Measurements from ENCODE around the gene SHISA8.
"Not testable (repeated sequence)": the region's sequence is repeated elsewhere in the genome, so short reads cannot be mapped to it uniquely, and the experiment has no call there.

SHISA8 gene

DNA sequence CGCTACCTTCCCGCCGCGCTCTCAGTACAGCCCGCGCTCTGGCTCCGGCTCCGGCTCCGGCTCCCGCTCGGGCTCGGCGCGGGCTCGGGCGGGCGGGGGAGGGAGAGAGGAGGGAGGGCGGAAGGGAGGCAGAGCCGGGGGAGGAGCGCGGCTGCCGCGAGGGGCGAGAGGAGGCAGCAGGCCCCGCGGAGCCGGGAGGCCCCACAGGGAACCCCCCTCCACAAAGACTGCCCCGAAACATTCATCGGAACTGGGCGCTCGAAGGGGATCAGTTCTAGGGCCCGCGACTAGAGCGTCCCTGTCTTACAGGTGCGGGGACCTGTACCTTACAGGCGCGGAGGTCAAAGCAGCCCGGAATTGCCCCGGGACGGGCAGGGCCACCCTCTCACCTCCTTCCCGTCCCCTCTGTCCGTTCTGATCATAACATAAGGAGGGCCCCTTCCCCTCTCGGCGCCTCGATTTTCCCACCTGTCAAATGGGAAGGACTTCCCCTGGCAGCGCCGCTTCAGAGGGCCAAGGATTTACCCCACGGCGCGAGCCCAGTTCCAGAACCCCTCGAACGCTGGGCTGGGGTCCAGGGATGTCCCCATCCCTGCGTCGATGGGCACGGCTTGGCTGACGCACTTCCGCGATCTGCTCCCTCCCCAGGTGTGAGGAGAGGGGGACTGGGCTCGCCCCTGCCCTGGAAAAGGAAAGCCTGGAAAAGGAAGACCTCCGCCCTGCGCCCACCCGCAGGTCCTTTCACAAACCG is at the start of gene SHISA8:
Gene SHISA8, minus strand, starts transcription at position 40 of the 751 bp plus-strand sequence. CDS start 407 bp downstream, outside the sequence.
- no peak for DNase-seq (ENCODE audit: low read depth)

DNA sequence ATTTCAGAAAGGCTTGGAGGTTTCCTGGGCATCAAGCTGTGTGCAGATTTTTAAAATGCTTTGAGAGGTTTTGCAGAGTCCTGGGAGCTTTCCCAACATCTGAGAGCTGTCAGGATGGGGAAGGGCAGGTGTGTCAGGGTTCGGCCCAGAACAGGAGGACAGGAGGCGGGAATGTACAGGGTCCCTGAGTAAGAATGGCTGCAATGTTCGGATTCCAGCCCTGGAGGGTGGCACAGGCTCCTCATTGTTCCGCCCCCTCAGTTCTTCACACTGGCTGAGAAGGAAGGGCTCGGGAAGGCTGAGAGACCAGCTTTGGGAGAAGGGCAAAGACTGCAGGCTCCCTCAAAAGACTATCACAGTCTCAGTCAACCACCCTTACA is 49.2 kb upstream of the SHISA8 start:
- no peak for DNase-seq (ENCODE audit: low read depth)

GRCh38 chr22:41963453-41964111 is 48.7 kb upstream of the SHISA8 start:
- peak; percentile 79 for DNase-seq (ENCODE audit: low read depth)

GRCh38 chr22:41957941-41958556 is 43.2 kb upstream of the SHISA8 start:
- DNase-seq (ENCODE audit: low read depth), result no peak

GRCh38 chr22:41952713-41953112 is 37.8 kb upstream of the SHISA8 start:
- no peak for DNase-seq (ENCODE audit: low read depth)

DNA sequence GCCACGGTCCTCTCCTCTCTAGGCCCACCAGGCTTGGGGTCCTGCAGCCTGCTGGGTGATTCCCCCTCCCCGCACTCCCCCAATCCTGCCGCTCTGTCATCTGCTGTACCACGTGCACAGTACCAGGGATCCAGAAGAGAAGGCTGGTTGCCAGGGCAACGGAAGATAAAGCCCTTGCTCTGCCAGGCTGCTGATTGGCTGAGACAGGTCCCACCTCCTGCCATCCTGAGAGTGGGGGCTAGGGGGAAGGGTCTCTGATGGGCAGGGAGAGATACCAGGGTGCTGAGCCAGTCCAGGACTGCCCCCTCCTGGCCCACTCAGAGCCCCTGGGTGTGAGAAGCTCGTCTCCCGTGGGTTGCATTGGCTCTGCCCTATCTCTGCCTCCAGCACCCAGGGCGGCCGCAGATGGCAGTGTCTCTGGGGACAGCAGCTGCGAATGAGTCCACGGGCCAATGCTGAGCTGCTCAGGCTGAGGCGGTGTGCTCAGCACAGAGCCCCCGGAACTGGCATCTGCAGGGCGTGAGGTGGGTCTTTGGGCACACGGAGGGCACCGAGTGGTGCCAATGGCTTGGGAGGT is 37.1 kb upstream of the SHISA8 start, which contains the start of gene SMIM45:
Gene SMIM45, plus strand, starts transcription at position 253 of the 577 bp plus-strand sequence.
- no peak for DNase-seq (ENCODE audit: low read depth)

DNA sequence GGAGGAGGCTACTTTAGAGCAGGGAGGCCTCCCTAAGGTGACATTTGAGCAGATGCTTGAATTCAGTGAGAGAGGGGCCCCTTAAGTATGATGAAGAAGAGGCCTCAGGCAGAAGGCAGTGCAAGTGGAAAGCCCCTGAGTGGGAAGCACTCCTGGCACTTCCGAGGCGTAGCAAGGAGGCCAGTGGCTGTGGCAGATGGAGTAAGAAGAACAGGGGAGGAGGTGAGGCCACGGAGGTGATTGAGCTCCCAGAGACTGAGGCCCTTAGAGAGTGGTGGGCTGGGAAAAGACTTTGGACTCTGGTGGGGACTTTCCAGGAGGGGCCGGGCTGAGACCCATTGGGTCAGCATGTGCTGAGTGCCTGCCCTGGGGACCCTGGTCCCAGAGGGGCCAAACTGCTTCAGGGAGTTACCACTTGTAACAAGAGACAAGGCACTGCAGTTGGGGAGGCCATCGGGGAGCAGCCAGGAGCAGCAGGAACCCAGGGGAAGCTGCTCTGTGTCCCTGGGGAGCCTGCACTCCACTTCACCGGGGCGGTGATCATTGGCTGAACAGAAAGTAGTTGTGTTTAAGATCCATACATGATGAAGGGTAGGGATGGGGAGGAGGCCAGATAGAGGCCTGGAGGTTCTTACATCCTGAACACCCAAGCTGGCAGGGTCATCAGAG is 34.6 kb upstream of the SHISA8 start:
- DNase-seq (ENCODE audit: low read depth), result no peak

DNA sequence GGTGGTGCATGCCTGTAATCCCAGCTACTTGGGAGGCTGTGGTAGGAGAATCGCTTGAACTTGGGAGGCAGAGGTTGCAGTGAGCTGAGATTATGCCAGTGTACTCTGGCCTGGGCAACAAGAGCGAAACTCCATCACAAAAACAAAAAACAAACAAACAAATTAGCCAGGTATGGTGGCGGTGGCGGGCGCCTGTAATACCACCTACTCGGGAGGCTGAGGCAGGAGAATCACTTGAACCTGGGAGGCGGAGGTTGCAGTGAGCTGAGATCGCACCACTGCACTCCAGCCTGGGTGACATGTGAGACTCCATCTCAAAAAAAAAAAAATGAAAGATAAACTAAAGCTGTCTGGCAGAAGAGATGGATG is 34.0 kb upstream of the SHISA8 start:
- not testable (repeated sequence) for DNase-seq (ENCODE audit: low read depth)

- DNase-seq (ENCODE audit: low read depth), result no peak
These were observed 33.3 kb upstream of the SHISA8 start for GRCh38 chr22:41948142-41948541.

- no peak for DNase-seq (ENCODE audit: low read depth)
These were observed 32.7 kb upstream of the SHISA8 start for GRCh38 chr22:41947424-41948080.

DNA sequence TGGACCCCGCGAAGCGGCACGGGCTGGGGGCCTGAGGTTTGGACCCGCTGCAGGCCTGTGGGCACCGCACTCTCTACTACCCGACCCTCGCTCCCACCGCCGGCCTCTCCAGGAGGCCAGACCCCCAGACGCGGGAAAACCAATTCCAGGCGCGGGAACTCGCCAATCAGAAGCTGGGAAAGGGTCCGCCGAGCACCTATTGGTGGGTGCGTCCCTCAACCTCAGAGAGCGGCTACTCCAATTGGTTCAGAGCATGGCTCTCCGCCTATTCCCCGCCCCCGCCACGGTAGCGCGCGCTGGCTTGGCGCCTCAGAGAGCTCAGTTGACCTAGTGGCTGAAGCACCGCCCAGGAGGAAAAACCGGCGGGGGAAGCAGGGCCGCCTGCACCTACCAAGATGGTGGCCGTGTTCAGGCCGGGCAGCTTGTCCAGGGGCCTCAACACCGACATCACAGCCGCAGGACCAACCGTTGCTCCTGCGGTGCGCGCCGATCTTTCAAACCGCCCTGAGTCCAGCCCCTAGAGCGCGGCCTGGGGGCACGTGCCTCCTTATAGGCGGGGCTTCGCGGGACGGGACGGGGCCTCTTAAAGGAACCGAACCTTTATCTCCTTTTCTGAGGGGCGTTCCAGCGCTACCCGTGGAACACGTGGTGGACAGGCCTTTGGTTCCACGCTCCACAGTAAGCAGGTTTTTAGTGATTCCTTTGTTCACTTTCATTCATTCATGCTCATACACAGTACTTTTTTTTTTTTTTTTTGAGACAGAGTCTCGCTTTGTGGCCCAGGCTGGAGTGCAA is 32.0 kb upstream of the SHISA8 start, which contains the start of gene CENPM:
Gene CENPM, minus strand, starts transcription at position 524 of the 795 bp plus-strand sequence. Its CDS starts 76 bp downstream, at position 448.
- DNase-seq (ENCODE audit: low read depth), result peak; percentile 87

DNA sequence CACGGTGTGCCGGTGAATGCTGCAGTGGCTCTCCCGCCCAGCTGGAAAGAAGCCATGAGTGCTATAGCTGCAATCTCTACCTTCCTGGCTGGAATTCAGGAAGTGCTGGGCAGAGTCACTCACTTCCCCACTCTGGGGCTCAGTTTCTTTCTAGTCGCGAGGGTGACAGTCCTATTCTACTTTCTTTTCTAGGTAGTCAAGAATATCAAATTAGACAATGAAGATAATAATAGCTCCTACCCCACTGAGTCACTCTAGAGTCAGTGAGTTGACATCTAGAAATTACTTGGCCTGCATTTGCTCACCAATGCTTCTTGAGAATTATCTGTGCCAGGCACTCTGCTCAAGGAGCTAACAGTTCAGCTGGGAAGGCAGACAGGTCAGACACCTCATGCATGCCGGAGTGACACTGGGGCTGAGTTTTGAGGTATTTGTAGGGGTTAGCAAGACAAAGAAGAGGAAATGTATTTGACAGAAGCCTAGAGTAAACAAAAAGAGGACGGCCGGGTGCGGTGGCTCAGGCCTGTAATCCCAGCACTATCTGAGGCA is 28.9 kb upstream of the SHISA8 start:
- no peak for DNase-seq (ENCODE audit: low read depth)

DNA sequence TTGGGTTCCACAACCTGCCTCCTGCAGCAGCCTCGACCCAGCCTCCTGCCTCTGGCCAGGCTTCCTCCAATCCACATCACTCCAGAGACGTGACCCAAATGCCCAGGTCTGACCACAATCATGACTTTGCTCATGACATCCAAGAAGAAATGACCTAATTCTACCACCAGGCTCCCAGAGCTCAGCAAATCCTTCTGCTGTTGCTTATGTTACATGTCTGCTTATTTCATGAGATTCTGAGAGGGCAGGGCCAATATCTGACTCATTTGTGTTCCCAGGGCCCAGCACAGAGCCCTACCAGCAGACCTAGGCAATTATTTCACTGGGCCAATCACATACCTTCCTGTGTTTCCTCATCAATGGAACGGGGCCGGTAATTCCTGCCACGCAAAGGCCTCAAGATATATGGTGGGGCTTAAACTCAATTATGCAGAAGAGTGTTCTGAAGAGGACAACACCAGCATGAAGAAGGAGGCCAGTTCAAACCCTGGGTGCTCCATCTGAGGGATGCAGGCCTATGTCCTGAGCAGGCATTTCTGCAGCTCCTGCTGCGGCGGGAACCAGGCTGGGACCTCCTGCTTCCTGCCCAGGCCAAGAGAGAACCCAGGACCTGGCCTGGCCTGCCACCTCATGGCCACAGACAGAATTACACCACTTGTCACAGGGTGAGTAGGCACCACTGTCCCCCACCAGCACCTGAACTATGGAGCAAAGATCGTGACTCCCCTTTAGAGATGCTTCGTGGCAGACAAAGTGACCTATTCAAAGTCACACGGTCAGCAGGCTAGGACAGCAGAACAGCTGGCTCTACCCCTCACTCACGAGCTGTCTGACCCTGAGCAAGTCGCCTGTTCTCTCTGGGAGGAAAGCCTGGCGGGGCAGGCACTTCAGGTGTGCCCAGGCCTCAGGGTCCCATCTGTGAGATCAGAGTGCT is 26.2 kb upstream of the SHISA8 start:
- peak; percentile 94 for DNase-seq (ENCODE audit: low read depth)

- no peak for DNase-seq (ENCODE audit: low read depth)
These were observed 25.3 kb upstream of the SHISA8 start for GRCh38 chr22:41939981-41940831.

DNA sequence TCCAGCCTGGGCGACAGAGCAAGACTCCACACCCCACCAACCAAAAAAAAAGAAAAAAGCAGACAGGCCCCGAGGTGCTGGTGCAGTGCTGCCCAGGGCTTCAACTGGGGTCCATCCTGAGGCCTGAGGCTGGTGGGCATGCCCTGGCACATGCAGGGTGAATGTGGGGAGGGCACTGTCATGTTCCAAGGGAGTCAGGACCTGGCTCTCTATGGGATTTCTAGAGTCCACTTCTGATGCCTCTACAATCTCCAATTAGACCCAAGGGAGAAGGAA is 22.0 kb upstream of the SHISA8 start:
- DNase-seq (ENCODE audit: low read depth), result no peak

DNA sequence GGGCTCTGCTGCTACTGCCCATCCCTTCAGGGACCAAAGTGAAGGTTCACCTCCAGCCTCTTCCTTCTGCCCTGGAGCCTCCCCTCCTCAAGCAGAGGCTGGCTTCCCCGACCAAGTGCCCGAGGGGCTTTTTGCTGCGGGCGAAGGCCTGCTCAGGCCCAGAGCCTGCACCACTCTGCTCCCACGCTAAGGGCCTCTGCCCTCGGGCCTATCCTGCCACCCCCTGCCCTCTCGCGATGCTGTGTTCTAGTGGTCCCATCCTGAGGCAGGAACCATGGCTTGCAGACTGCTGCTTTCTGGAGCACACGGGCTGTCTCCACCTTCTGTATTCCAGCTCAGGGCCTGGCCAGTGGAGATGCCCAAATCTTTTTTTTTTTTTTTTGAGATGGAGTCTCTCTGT is 20.6 kb upstream of the SHISA8 start:
- no peak for DNase-seq (ENCODE audit: low read depth)

DNA sequence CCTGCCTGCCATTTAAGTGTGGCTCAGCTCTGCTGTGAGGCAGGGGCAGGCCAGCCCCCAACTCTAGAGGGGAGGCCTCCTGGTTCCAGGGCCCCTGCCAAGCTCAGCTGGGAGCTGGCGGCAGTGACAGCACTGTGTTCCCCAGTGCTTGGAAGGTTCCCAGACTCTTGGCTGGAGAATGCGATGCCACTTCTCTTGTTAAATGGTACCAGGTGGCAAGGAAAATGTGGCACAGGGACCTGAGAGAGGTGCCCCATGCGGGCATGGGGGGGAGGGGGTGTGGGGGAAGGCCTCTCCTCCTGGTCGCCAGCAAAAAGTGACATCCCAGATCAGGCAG is 20.1 kb upstream of the SHISA8 start:
- no peak for DNase-seq (ENCODE audit: low read depth)

DNA sequence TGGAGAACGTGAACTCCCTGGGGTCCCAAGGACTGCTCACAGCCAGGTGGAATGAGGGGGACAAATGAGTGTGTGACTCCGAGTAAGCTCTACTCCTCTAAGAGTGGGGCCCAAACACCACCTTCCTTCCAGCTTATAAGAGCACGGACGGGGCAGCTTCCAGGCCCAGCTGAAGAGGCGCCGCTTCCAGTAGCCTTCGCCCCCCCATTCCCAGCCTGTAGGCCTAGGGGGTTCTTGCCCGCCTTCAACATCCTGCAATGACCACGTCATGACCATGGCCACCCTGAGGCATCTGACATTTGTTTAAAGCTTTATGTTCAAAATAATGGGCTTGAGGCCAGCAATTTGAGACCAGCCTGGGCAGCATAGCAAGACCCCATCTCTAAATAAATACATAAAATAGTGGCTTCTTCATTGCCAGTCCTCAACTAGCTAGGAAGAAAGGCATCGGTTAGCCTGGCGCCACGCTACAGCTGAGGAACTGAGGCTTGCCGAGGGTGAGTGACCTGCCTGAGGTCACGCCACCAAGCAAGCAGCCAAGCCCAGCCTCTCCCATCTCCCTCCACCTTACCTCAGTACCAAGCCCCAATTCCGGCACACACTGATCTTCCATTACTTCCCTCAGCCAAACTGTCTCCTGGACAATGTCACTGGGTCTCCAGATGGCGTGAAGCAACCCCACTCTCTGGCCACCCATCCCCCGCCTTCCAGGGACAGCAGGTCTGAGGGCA is 19.6 kb upstream of the SHISA8 start:
- no peak for DNase-seq (ENCODE audit: low read depth)

Measured in fibroblast of gingiva (primary cell).